ENCODE measurements around the gene AKR1E2.
"Not testable (repeated sequence)": the region's sequence is repeated elsewhere in the genome, so short reads cannot be mapped to it uniquely, and the experiment has no call there.

The AKR1E2 gene

DNA sequence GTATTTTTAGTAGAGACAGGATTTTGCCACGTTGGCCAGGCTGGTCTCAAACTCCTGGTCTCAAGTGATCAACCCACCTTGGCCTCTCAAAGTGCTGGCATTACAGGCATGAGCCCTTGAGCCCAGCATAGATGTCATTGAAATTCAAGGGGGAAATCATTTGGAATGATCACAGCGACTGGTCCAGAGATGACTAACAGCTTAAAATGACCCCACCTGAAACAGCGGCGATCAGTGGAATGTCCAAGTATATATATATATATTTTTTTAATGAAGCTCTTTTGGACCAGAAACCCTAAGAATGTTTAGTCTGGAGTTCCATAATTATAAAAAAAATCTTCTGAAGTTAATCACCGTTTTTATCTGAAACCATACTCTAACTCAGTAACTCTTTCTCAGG is 12.5 kb upstream of the AKR1E2 start:
- no peak for DNase-seq (ENCODE audit: low spot score)

DNA sequence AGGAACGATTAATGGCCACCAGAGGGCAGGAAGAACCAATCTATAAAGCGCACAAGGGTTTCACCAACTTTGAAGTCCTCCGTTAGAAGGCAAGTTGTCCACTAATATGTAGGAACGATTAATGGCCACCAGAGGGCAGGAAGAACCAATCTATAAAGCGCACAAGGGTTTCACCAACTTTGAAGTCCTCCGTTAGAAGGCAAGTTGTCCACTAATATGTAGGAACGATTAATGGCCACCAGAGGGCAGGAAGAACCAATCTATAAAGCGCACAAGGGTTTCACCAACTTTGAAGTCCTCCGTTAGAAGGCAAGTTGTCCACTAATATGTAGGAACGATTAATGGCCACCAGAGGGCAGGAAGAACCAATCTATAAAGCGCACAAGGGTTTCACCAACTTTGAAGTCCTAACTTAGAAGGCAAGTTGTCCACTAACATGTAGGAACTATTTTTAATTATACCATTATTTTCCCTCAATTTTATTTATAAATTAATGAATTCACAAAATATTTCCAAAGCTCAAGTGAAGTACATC is 10.3 kb upstream of the AKR1E2 start:
- DNase-seq (ENCODE audit: low spot score), result not testable (repeated sequence)

DNA sequence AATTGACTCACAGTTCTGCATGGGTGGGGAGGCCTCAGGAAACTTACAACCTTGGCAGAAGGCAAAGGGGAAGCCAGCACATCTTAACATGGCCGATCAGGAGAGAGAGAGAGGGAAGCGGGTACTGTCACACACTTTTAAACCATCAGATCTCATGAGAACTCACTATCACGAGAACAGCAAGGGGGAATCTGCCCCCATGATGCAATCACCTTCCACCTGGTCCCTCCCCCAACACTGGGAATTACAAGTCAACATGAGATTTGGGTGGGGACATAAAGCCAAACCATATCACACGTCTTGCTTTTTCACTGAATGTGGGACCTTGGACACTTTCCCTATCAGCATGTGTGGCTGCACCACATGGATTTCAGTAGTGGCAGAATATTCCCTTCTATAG is 9.0 kb upstream of the AKR1E2 start:
- DNase-seq (ENCODE audit: low spot score), result no peak

DNA sequence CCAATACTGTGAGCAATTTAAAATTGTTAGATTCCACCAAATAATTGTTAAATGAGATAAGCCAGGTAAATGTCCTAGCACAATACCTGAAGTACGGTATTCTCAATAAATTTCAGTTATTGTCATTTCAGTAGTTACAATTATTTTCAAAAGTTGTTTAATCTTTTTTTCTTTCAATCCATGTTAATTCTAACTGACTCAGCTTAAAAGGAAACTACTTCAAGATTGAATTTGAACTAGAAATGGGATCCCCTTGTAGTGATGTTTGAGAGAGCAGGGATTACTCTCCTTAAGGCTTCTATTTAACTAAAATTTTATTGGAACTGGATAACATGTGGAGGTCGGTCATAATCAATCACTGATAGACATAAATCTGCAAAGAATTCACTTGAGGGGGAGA is 6.9 kb upstream of the AKR1E2 start:
- DNase-seq (ENCODE audit: low spot score), result no peak

DNA sequence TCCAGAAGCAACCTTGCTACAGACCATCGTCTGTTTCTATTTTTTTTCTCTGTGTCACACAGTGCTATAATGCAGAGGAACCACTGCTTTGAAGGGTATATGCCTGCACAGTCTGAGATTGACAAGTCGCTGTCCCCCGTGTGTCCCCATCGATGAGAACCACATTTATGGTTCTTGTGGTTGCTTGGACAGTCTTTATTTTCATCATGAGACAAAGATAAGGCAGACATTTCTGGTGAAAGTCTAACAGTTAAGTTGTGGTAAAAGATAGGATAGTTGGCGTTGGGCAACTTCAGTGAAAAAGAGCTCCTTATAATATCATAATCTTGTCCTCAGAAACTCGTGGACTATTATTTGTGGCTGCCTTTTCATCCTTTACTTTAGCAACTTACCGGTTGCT is 6.3 kb upstream of the AKR1E2 start:
- no peak for DNase-seq (ENCODE audit: low spot score)

DNA sequence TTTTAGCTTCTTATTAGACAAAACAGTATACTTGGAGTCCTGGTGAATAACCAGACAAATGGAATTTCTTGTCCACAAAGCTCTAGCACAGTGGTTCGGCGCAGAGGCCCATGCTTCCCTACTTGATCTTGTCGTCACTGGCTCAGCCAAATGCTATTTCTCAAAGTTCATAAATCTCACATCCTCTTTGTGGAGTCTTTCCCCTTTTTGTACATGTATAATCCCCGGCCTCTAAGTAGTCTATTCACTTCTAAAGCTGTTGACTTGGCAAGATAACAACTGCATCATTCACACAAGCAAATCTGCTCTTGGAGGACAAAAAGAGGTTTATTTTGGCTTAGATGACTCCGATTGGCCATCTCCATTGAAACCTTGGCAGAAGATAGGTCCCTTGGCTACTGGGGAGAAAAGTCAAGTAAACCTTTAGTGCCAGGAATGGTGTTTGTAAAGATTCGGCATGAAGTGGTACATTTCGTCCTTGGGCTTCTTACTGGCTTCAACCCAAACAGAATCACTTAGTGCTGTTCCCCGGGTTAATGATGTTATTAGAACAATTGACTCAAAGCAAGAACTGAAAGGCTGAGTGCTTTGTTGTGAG is 5.1 kb upstream of the AKR1E2 start:
- DNase-seq (ENCODE audit: low spot score), result no peak

DNA sequence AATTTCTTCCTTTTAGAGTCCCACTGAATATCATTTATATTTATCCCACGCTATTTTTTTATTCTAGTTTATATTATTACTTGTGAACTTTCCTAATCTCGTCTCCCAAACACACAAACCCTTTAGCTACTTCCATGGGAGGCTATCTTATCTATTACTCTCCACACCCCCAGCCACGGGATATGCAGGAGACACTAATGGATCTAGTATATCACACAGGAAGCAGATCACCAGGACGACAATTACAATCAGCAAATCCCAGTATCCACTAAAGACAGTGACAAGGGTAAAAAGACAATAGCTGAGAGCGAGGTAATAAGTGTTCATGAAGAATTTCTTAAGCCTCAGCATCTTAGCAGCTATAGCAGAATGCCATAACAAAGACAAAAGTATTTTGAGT is 3.8 kb upstream of the AKR1E2 start:
- no peak for DNase-seq (ENCODE audit: low spot score)

DNA sequence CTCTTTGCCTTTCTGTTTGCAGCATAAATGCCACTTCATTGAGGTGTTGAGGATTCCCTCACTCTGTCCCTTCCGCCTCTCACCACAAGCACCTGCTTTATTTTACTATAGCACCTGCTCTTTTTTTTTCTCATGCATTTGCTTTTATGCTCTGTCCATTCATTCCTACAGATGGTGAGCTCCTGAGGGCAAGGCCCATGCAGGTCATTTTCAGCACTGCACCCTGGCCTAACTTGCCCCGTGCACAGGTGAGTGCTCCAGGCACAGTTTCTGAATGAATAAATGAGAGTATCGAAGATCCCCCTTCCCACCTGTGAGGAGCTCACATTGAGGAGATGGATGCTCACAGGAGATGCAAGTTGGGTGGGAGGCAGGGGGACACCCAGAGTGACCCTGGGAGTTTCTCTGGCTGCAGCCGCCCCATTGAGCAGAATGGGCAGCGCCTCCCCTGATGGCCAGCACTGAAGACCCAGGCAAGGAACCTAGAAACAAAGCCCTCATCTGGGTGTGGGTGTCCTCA is 1.2 kb upstream of the AKR1E2 start:
- no peak for DNase-seq (ENCODE audit: low spot score)

DNA sequence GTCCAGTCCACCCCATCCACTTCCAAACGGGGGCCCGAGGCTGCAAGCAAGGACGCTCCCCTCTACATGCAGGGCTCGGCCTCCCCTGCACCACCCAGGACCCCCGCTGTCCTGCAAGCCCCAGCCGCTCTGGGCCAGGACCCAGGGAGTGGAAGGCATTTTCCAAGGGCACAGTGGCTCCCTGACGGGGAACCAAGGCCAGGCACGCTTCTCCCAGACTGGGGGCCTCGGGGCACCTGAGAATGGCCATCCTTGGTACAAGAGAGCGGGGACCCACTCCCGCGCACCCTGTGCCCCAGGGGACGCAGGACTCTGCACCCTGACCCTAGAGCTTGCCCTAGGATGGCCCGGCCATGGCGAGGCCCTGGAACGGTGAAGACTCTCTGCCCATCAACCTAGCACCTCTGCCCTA is 545 bp upstream of the AKR1E2 start:
- DNase-seq (ENCODE audit: low spot score), result no peak

DNA sequence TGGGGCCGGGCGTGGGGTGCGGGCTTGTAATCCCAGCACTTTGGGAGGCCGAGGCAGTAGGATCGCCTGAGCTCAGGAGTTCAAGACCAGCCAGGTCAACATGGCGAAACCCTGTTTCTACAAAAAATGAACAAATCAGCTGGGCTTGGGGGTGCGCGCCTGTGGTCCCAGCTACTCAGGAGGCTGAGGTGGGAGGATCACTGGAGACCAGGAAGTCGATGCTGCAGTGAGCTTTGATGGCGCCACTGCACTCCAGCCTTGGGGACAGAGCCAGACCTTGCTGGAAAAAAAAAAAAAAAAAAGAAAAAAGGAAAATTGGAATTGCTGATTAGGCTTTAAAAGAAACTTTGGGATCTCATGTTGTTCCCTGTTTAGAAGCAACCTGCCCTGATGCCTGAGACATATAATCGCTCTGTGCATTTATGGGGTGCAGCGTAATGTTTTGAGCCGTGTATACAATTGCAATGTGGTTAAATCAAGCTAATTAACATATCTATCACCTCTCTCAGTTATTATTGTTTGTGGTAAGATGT is 851 bp downstream of the AKR1E2 start:
- no peak for DNase-seq (ENCODE audit: low spot score)

DNA sequence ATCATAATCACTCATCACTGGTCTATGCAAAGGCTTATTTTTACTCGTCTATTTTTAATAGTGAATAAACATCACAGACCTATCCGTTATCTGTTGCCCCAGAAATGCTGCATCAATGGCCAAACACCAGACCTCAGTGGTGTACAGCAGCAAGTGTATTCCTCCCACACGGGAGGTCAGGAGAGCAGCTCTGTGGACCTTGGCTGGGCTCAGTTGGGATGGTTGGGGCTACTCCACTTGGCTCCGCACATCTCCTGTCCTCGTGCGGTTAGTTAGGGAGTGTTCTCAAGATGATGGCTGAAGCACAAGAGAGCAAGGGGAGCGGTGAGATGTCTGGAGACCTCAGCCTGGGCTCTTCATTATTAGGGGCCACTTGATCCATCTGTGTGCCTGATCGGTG is 2.0 kb downstream of the AKR1E2 start:
- DNase-seq (ENCODE audit: low spot score), result no peak

DNA sequence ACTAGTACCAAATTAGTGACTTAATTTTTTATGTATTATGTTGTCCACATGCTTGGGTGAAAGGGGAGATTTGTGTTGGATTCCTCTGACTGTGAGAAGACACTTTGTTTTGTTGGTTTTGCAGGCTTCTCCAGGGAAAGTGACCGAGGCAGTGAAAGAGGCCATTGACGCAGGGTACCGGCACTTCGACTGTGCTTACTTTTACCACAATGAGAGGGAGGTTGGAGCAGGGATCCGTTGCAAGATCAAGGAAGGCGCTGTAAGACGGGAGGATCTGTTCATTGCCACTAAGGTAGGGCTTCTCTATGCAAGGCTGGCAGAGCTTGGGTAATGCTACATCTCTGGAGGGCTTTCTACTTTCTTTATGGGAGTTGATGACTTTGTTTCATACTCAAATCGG is 4.5 kb downstream of the AKR1E2 start:
- DNase-seq (ENCODE audit: low spot score), result no peak

DNA sequence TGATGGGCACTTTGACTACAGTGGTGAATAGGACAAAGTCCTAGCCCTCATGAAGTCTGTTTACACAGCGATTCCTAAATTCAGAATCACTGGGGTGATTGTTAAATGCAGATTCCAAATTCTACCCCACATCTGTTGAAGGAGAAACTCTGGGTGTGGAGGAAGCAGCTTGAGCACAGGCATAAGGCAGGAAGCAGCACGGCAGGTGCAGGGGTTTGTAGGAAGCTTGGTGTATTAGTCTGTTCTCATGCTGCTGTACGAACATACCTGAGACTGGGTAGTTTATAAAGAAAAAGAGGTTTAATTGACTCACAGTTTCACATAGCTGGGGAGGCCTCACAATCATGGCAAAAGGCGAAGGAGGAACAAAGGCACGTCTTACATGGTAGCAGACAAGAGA is 5.1 kb downstream of the AKR1E2 start:
- no peak for DNase-seq (ENCODE audit: low spot score)

DNA sequence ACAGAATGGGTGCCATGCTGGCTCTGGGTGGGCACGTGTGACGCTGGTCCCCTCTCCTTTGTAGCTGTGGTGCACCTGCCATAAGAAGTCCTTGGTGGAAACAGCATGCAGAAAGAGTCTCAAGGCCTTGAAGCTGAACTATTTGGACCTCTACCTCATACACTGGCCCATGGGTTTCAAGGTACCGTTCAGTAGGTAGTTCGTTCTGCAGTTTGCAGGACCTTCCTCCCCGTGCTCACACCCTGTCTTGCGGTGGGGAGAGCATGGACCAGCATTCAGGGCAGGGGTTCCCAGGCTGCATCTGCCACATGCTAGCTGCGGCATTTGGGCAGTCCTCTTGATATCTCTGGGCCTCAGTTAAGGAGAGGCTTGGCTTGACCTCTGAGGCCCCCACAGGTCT is 7.3 kb downstream of the AKR1E2 start:
- DNase-seq (ENCODE audit: low spot score), result no peak

DNA sequence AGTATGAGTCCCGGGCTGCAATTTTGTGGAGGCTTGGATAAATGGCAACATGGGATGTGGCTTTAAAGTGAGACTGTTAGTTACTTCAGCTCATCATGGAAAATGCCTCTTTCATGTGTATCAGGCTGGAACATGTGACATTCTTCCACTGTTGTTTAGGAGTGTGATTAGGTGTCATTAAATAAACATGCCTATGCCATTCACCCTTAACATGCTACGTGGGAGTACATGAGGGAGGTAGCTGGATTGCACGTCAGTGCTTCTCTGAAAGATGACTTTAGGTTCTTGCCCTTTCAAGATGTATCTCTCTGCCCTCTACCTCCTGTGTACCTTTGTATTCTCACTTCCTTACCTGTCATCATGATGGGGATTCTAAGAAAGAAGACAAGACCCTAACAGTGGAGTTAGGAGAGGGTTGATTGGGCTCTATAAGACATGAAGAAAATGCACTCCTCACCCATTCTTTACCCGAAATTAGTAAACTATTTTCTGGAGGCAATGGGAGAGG is 8.9 kb downstream of the AKR1E2 start:
- DNase-seq (ENCODE audit: low spot score), result no peak

DNA sequence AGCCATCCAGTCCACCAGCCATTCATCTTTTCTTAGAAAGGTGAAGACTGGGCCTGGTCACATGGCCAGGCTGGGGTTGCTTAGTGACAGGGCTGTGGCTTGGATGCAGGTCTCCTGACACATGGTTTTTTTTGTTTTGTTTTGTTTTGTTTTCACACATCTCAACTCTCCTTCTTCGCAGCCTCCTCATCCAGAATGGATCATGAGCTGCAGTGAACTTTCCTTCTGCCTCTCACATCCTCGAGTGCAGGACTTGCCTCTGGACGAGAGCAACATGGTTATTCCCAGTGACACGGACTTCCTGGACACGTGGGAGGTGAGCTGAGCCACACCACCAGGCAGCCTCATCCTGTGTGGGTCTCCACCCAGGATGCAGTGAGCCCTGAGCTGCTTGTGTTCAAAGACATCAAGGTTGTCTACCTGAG is 9.5 kb downstream of the AKR1E2 start:
- DNase-seq (ENCODE audit: low spot score), result peak; percentile 26

DNA sequence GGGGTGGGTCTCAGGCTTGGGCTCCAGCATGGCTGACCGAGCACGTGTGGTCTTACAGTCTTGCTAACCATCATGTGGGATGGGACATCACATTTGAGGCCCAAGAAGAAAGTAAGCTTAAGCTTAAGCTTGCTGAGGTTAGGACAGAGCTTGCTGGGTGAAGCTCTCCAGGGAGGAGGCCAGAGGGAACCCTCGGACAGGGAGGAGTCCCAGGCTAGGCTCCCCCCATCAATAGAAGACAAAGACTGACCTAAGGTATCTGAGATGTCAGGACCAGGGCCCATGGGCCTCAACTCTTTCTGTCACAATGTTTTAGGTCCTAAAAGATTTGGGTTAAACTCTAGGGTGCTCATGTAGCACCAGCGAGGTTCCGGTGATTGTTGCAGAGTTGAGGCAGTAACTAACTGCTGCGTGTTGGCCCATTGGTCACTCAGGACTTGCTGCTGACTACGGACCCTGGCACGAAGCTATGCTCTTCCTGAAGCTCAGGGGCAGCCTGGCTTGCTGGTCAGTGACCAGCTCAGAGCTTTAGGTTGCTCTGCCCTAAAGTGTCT is 10.5 kb downstream of the AKR1E2 start:
- DNase-seq (ENCODE audit: low spot score), result no peak

DNA sequence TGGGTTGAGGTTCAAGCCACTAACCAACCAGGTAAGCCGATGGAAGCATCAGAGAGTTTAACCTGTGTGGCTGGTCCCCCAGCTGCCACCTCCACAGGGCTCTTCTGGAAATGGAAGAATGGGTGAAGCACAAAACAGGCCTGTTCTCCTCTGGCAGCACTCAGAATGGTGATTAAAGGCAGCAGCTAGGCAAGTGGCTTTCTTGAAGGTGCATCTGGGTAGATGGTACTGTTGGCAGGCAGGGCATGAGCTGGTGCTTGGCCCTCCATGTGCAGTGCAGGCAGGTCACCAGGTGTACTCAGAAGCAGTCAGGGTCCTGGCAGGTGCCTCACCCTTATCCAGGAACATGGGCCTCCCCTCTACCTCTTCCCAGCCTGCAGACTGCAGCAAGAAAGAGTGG is 11.5 kb downstream of the AKR1E2 start:
- DNase-seq (ENCODE audit: low spot score), result no peak

DNA sequence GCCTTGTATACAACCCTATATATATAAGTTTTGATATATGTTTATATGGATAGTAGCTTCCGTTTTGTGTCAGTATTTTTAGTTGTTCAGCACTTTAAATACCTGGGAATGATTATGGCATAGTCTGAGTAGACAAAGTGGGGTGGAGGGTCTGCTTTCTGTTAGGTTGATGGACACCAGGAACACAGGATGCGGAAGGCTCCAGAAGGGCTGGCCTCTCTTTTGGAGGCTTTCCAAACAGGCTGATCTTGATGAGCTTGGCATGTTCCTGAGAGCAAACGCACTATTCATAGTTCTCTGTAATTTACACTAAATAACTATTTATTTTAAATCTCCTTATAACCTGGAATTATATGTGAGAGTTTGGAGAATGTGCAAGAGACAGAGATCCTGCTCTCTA is 12.7 kb downstream of the AKR1E2 start:
- DNase-seq (ENCODE audit: low spot score), result no peak

DNA sequence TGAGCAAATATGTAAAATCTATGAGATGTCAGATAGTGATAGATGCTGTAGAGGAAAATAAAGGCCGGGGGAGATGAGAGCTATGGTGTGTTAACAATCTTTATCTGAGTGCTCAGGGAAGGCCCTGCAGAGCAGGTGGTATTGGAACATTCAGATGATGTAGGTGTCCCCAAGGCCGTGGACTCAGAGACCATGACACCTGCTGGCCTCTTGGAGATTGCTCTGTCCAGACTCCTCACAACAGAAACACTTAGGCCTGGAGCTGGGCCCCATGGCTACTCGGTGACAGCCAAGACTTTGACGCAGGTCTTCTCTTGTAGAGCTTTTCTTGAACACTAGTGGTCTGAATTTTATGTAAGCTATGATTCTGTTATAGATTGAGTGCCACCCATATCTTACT is 13.3 kb downstream of the AKR1E2 start:
- DNase-seq (ENCODE audit: low spot score), result no peak

DNA sequence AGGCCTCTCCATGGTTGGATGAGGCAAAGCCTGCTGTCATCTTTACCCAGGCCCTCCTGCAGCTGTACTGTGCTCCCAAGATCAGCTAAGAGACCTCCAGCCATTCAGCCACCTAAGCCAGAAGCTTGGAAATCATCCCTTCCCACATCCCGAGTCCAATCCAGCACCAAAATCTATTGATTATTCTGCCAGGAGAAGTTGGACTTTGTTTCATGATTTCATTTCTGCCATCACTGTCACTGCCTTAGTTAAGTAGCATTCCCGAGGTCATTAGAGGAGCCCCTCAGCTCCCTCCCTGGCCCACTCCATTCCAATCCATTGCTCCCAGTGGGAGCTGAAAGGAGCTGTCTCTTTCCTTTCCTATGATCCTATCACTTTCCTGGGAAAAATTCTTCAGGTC is 14.1 kb downstream of the AKR1E2 start:
- no peak for DNase-seq (ENCODE audit: low spot score)

DNA sequence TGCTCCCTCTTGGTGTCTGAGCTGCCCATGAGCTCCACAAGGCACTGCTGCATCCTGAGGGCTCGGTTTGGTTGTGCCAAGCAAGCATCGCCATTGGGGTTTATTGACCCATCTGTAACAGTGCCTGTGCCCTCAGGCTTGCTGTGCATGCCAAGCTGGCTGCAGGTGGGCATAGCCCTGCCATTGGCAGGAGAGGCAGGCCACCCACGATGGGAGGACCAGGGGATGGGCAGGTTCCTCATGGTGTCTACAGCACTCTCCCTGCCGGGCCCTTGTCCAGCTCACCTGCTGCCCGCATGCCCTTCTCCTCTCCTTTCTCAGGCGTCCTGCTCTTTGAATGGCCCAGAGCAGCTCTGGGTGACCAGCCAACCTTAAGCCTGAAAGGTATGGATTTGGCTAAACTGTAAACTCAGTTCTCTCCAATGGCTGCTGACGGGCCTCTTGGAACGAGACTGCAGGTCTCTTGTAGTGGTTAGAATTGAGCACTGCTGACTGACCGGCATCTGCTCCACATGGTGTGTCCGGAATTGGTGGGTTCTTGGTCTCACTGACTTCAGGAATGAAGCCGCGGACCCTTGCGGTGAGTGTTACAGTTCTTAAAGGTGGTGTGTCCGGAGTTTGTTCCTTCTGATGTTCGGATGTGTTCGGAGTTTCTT is 17.6 kb downstream of the AKR1E2 start:
- no peak for DNase-seq (ENCODE audit: low spot score)

DNA sequence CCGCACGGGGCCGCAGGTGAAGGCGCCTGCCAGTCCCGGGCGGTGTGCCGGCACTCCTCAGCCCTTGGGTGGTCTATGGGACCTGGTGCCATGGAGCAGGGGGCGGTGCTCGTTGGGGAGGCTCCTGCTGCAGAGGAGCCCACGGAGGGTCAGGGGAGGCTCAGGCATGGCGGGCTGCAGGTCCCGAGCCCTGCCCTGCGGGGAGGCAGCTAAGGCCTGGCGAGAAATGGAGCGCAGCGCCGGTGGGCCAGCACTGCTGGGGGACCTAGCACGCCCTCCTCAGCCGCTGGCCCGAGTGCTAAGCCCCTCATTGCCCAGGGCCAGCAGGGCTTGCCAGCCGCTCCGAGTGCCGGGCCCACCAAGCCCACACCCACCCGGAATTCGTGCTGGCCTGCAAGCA is 18.9 kb downstream of the AKR1E2 start:
- DNase-seq (ENCODE audit: low spot score), result no peak
